Spinal cord (tissue), 10 donors: ENCODE results near the gene XPOT. TPM values are rescaled to one million over a fixed set of nuclear protein-coding genes. Genes with fewer than 3 reads are reported as not detected.
A peak's percentile ranks its signal among the peaks of the same experiment; 100 is the strongest.

Experiments used
- DNase-seq, 6 donors: peaks; one replicate each; pipeline versions ENCODE4 v3.0.0 to v3.0.0-alpha.2; 2013 to 2015; ENCODE audit warnings: low spot score in 6 of 6, low read depth in 4 of 6
- H3K27ac ChIP-seq: one replicate; pipeline ENCODE4 v1.5.1; 2013; ENCODE audit warnings: low read depth, low read length, control low read depth
- H3K27me3 ChIP-seq: one replicate; pipeline ENCODE4 v1.6.1; 2013; ENCODE audit warnings: low read length; ENCODE audit not compliant: control insufficient read depth, insufficient read depth
- H3K36me3 ChIP-seq: one replicate; pipeline ENCODE4 v1.6.1; 2013; ENCODE audit warnings: low read length; ENCODE audit not compliant: control insufficient read depth, insufficient read depth
- H3K4me1 ChIP-seq: one replicate; pipeline ENCODE4 v1.6.1; 2013; ENCODE audit warnings: low read length; ENCODE audit not compliant: control insufficient read depth, insufficient read depth
- H3K4me3 ChIP-seq: one replicate; pipeline ENCODE4 v1.5.1; 2013; ENCODE audit warnings: low read depth, low read length, control low read depth
- H3K9me3 ChIP-seq: one replicate; pipeline ENCODE4 v1.6.1; 2013; ENCODE audit warnings: low read length; ENCODE audit not compliant: control insufficient read depth, insufficient read depth
- WGBS: methylation state at CpG from one replicate; pipeline ENCODE4 v1.1.5; 2013; ENCODE audit warnings: missing lambda C conversion rate; ENCODE audit not compliant: insufficient coverage; 5-methylcytosine and 5-hydroxymethylcytosine counted together
- polyA plus RNA-seq, 2 donors: library from polyadenylated mRNA; unstranded; fragments of 120-200 nt; gene quantifications; one replicate each; pipeline ENCODE4 v1.2.1, GENCODE V29; 2013; ENCODE audit not compliant: insufficient read length in 2 of 2
- total RNA-seq, 2 donors: library from RNA; depleted of rRNA in 1 of 2; stranded (reverse); fragments of 120-200 nt in 1 of 2; fragments of >200 nt in 1 of 2; gene quantifications; one replicate each; pipeline versions ENCODE4 v1.2.3 to v1.2.4, GENCODE V29; 2013 to 2014
- donor health status: healthy.

Gene XPOT
- total and polyA plus RNA-seq, 4 donors, result 49.3 to 81.9 (median 62.3) TPM

DNA sequence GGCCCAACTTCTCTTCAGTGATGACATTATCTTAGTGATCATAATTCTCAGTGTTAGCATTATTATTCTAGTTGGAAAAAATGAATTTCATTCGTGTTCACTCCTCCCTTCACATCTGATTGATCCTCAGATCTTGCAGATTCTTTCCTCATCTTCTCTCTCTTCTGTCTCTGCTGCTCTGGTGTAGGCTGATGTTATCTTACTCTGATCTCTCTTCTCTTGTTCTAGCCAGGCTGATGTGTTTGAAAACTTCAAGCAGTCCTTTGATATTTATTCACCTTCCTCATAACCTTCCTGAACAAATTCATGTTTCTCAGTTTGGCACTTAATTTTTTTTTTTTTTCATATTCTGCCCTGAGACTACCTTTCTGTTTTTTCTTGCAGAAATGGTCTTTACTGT, 42.1 kb downstream of the XPOT start:
- no peak overlapping the region for H3K27ac ChIP-seq
- no peaks in the 10 kb centered on the region for H3K27me3 ChIP-seq
- H3K36me3 ChIP-seq, result peaks cover 25% of the 10 kb centered on the region
- no peak overlapping the region for H3K4me3 ChIP-seq
- H3K4me1 ChIP-seq, result no peaks in the 10 kb centered on the region
- no peaks in the 10 kb centered on the region for H3K9me3 ChIP-seq
- no CpG with 5 or more reads among the region's 1 CpG for WGBS
- DNase-seq, result no peak

DNA sequence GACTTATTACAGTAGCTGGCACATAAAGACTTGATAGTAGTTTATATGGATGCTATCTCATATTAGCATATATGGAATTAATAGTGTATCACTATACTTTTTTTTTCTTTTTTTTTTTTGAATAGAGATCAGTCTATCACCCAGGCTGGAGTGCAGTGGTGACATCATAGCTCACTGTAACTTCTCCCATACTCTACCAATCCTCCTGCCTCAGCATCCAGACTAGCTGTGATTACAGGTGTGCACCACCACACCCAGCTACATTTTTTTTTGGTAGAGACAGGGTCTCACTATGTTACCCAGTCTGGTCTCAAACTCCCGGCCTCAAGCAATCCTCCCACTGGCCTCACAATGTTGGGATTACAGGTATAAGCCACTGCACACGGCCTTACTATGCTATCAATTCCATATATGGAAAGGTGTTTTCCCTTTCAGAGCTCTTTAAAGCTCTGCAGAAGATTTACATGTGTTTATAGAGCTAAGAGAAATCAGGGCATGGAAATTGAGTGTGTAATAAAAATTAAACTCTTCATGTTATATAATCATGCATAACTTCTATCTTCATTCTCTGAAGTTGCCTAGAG, 46.0 kb downstream of the XPOT start:
- Histone ChIP-seq H3K27me3 (no peaks in the 10 kb centered on the region), H3K36me3 (peaks cover 7% of the 10 kb centered on the region), H3K27ac (no peak overlapping the region), H3K4me3 (no peak overlapping the region), H3K4me1 (no peaks in the 10 kb centered on the region), H3K9me3 (no peaks in the 10 kb centered on the region)
- DNase-seq, result no peak
- no CpG with 5 or more reads among the region's 2 CpGs for WGBS

DNA sequence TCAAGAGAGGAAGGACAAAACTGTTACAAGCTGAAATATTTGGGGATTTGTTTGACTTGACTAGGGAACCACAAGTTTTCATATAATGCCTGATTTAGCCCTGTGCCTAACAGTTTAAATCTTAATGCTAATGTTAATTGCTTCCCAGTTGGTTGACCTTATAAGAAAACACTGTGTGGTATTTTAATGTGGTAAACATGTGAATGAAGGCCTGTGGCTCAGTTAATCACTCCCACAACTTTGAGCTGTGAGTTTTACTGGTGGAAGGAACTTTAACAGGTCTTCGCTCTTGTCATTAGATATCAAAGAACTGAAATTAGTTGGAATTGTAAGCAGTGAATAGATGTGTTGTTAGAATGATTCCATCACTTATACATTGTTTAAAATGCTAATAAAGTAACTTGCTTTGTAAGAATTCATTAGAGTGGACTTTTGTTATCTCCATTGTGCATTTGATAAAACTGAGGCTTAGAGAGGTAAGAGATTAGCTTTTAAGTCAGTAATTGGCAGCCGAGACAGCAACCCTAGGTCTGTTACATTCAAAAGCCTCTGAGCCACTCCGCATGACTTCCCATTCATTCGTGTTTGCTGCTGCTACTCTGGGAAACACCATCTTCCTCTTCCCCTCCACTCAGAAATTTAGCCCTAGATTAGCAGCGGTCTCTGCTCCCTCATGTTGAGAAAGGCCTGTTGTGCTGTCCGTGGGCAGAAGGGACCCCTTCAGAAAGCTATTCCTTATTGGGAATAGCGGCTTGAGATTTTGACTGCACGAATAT, 46.7 kb downstream of the XPOT start:
- peaks cover 7% of the 10 kb centered on the region for H3K36me3 ChIP-seq
- H3K27me3 ChIP-seq, result no peaks in the 10 kb centered on the region
- H3K9me3 ChIP-seq, result no peaks in the 10 kb centered on the region
- no peaks in the 10 kb centered on the region for H3K4me1 ChIP-seq
- 6% methylated on average over 3 of the region's 8 CpGs for WGBS
- no peak overlapping the region for H3K27ac ChIP-seq
- DNase-seq, result peak in 5 of 6 donors; percentile 5 to 65 (median 19)
- H3K4me3 ChIP-seq, result peak overlapping the region; percentile 86

DNA sequence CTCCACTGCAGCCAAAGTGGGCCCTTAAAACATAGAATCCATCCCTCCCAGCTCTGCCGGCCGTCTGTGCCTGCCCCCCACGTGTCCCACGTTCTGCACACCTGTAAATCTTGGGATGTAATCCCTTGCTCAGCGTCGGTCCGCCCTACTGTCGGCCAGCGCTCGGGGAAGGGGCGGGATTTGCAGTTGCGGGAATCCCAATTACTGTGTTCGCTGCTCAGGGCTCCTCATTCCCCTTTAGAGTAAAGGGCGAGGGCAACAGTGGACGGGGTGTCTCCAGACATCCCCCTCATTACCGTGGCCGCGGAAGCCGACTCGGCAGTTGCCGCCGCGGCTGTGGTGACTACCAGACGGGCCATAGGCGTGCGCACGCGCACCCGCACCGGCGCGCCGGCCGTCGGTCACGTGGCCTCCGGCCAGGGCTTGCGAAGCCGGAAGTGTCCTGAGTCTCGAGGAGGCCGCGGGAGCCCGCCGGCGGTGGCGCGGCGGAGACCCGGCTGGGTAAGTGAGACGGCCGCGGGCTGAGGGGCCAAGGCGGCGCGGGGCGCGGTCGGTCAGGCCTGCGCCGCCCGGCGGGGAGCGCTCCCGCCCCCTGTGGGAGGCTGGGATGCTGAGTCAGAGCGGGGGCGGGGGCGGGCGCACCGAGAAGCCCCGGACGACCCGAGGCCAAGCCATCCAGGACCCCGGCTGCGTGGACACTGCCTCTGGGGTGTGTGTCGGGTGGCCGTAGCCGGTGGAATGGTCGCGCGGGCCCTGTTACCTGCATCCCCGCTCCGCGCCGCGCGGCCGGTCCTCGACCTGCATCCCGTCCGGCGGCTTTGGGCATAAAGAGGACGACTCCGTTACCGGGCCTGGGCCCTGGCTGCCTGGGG, 47.7 kb downstream of the XPOT start, which contains the start of gene TBK1:
TSS of gene TBK1 (plus strand) at position 434 of the 872 bp plus-strand sequence. CDS start 3,751 bp downstream, outside the sequence.
- Histone ChIP-seq H3K4me1 (no peaks in the 10 kb centered on the region), H3K27me3 (no peaks in the 10 kb centered on the region), H3K36me3 (peaks cover 7% of the 10 kb centered on the region), H3K9me3 (no peaks in the 10 kb centered on the region), H3K27ac (peak within 1 kb of the TSS; percentile 88), H3K4me3 (peak within 1 kb of the TSS; percentile 86)
- under 1% methylated on average over 94 of the region's 94 CpGs for WGBS
- peak; percentile 71 to 94 (median 78) for DNase-seq

DNA sequence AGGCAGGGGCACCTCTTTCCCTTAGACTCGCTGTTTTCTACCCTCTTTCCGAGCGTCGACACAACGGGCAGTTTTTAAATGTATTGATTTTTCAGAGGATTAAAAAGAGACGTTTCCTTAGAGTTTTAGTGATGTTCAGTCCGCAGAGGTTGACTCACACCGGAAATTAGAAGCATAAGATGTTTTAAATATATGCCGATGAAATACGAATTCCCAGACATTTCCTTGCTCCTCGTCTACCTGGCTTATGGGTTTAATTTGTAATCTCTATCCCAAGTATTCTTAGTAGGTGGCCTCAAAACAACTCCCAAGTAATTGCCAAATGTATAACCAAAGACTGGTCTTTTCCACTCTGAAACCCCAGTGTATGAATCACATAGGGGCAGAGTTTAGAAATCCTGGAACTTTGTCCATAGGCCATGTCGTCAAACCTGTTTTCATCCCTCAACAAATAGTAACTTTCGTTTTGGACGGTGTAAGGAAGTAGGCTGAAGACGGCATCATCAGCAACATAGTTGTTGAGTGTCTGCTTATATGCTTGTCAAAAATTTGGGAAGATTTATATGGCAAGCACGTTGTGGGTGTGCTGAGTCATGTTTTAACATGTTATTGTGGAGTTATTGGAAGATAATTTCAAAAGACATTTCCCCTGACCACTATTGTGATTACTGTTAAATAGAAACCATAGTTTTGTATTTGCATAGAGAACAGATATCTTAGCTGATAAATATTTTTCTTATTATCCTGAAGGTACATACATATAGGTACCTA, 48.6 kb downstream of the XPOT start:
- DNase-seq, result peak in 3 of 6 donors; percentile 24 to 51 (median 31)
- Histone ChIP-seq H3K4me1 (no peaks in the 10 kb centered on the region), H3K9me3 (no peaks in the 10 kb centered on the region), H3K27me3 (no peaks in the 10 kb centered on the region), H3K4me3 (peak overlapping the region; percentile 86), H3K27ac (peak overlapping the region; percentile 88), H3K36me3 (peaks cover 4% of the 10 kb centered on the region)
- 0% methylated on average over 1 of the region's 16 CpGs for WGBS

DNA sequence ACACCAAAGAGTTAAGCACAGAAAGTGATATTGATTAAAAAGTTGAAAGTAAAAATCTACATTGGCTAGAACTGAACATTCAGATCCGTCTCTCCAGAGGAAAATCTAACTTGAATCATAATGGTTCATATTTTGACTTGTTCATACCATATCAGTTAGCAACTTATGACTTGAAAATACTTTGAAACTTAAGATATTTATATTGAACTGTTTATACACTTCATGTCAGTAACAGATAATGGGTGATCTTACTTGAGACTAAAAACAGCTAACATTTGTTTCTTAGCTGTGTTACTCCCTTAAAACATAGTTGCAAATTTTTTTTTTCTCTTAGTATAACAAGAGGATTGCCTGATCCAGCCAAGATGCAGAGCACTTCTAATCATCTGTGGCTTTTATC, 51.3 kb downstream of the XPOT start:
- H3K27me3 ChIP-seq, result no peaks in the 10 kb centered on the region
- no peaks in the 10 kb centered on the region for H3K9me3 ChIP-seq
- no peak overlapping the region for H3K4me3 ChIP-seq
- WGBS, result no CpG with 5 or more reads among the region's 1 CpG
- no peak for DNase-seq
- H3K27ac ChIP-seq, result no peak overlapping the region
- H3K4me1 ChIP-seq, result no peaks in the 10 kb centered on the region
- peaks cover 6% of the 10 kb centered on the region for H3K36me3 ChIP-seq

DNA sequence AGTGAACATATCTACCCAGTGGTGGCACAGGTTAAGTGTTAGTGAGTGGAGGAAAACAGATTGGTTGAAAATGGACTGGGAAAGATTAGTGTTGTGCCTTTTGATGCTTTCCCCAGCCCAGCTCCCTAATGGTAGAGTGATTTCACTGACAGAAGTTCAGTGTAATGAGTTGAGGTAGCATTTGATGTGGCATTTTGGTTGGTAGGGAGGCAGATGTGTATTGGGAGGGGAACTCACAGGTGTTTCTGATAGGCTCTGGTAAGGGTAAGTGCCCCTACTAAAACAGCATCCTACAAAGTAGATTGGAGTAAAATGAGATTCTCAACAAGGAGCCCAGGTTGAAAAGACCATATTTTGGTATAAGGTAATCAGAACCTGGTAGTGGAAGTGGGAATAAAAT, 51.9 kb downstream of the XPOT start:
- Histone ChIP-seq H3K36me3 (peaks cover 6% of the 10 kb centered on the region), H3K27me3 (no peaks in the 10 kb centered on the region), H3K4me3 (no peak overlapping the region), H3K27ac (no peak overlapping the region), H3K9me3 (no peaks in the 10 kb centered on the region), H3K4me1 (no peaks in the 10 kb centered on the region)
- DNase-seq, result no peak

DNA sequence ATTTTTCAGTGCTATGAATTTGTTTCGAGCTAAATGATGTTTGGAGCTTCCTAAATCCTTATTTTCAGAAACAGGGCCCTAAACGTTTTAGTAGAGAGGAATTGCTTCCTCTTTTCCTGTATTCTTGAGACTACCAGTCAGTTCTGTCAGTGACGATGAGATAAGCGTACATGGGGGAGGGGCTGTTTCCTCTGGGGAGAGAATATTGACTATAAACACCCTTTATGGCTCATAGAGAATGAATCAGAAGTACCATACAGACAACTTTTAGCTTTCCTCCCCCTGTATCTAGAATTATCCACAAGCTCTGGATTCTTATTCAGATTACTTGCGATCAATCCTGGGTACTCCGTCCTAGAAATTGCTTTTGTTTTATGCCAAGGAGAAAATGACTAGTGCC, 52.8 kb downstream of the XPOT start:
- no peak for DNase-seq
- no peak overlapping the region for H3K4me3 ChIP-seq
- H3K27ac ChIP-seq, result no peak overlapping the region
- peaks cover 6% of the 10 kb centered on the region for H3K36me3 ChIP-seq
- H3K4me1 ChIP-seq, result no peaks in the 10 kb centered on the region
- no peaks in the 10 kb centered on the region for H3K27me3 ChIP-seq
- no CpG with 5 or more reads among the region's 6 CpGs for WGBS
- H3K9me3 ChIP-seq, result no peaks in the 10 kb centered on the region

DNA sequence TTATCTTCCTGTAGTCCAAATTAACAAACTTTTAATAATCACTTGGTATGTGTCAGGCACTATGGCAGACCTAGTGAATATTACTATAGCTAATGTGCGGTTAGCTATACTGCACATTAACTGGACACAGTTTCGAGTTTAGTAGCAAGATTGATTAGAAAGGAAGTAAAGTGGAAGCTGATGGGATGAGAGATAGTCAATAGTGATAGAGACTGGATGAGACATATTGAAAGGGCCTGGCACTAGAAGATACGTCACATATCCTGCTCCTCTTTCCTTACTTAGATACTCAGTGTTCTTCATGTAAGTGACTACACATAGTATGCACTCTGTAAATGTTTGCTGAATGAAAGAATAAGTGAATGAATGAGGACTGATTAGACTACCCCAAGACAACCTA, 53.3 kb downstream of the XPOT start:
- Histone ChIP-seq H3K4me3 (no peak overlapping the region), H3K27ac (no peak overlapping the region), H3K9me3 (no peaks in the 10 kb centered on the region), H3K36me3 (peaks cover 6% of the 10 kb centered on the region), H3K4me1 (no peaks in the 10 kb centered on the region), H3K27me3 (no peaks in the 10 kb centered on the region)
- whole genome bisulfite sequencing, result no CpG with 5 or more reads among the region's 3 CpGs
- no peak for DNase-seq
